Transverse colon (tissue), 4 donors: ENCODE measurements around the gene FXN.

Experiments used
- POLR2A ChIP-seq: fragments of 450-650 bp; IDR thresholded peaks from one replicate; pipeline ENCODE4 v1.6.1; 2016; ENCODE audit warnings: antibody characterized with exemption, mild to moderate bottlenecking, moderate library complexity
- POLR2AphosphoS5 ChIP-seq, 3 donors: sonication (generic); formaldehyde crosslinking; IDR thresholded peaks; one replicate each; pipeline ENCODE4 v1.6.1; 2016; ENCODE audit warnings: antibody characterized with exemption in 3 of 3
- TF ChIP-seq, protein P1 (sequence below), 5 experiments: fragments of 200-600 bp in 3 of 5; fragments of 450-650 bp in 2 of 5; sonication (generic) in 3 of 5; IDR thresholded peaks; 1 replicate in 2 of 5; 2 replicates in 3 of 5; pipeline ENCODE4 v1.5.1; 2016 to 2017; ENCODE audit warnings: antibody characterized with exemption in 5 of 5, inconsistent platforms in 3 of 5, mild to moderate bottlenecking in 2 of 5, moderate library complexity in 1 of 5

DNA sequence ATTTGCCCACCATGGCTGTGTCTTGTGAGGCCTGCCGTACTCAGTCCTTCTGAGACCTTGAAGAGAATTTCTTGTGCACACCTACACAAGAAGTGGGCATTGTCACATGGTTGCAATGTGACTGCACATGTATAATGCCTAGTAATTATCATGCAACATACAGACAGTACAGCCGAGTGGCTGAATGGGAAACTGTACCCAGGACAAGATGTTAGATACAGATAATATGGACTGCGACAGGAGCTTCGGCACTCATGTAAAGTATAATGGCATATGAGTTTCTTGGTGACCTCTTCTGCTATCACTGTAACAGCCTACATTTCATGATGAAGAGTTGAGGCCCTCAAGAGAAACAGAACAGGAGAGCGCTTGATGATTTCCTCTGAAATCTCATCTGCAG lies 16.8 kb upstream of the FXN start:
- no peak for TF ChIP-seq POLR2AphosphoS5 (IDR thresholded peaks at IDR 0.05)
- TF ChIP-seq POLR2A = no peak
- TF ChIP-seq, protein P1, sequence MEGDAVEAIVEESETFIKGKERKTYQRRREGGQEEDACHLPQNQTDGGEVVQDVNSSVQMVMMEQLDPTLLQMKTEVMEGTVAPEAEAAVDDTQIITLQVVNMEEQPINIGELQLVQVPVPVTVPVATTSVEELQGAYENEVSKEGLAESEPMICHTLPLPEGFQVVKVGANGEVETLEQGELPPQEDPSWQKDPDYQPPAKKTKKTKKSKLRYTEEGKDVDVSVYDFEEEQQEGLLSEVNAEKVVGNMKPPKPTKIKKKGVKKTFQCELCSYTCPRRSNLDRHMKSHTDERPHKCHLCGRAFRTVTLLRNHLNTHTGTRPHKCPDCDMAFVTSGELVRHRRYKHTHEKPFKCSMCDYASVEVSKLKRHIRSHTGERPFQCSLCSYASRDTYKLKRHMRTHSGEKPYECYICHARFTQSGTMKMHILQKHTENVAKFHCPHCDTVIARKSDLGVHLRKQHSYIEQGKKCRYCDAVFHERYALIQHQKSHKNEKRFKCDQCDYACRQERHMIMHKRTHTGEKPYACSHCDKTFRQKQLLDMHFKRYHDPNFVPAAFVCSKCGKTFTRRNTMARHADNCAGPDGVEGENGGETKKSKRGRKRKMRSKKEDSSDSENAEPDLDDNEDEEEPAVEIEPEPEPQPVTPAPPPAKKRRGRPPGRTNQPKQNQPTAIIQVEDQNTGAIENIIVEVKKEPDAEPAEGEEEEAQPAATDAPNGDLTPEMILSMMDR (IDR thresholded peaks at IDR 0.05) = no peak
